GM06990 (cell line): ENCODE results near the gene ATXN7L1.
"Not testable (repeated sequence)": the region's sequence is repeated elsewhere in the genome, so short reads cannot be mapped to it uniquely, and the experiment has no call there.

ENCODE experiments used
- DNase-seq: peaks from one replicate; pipeline ENCODE4 v3.0.0-alpha.2; 2011; ENCODE audit not compliant: insufficient read length; ENCODE audit errors: extremely low read depth
- H3K27me3 ChIP-seq: replicated peaks from 2 replicates; pipeline ENCODE4 v1.6.0; 2011; ENCODE audit warnings: low read length; ENCODE audit not compliant: control insufficient read depth, insufficient read depth
- H3K36me3 ChIP-seq: 2 replicates; pipeline ENCODE4 v1.5.1; 2011; ENCODE audit warnings: low read length; ENCODE audit not compliant: control insufficient read depth, insufficient read depth
- H3K4me3 ChIP-seq: replicated peaks from 2 replicates; pipeline ENCODE4 v1.5.1; 2011; ENCODE audit warnings: low read depth, mild to moderate bottlenecking, control low read depth, low read length
- CTCF ChIP-seq: IDR thresholded peaks from 2 replicates; pipeline ENCODE4 v1.5.1; 2011; ENCODE audit warnings: low read length, control low read depth, mild to moderate bottlenecking, inconsistent platforms; ENCODE audit not compliant: insufficient read depth, poor library complexity, severe bottlenecking

ATXN7L1 gene

GRCh38 chr7:105846404-105846803 lies 30.0 kb downstream of the ATXN7L1 start:
- H3K27me3 ChIP-seq, result no peaks in the 10 kb centered on the region; the same call in 1 of the 2 replicates
- no peak overlapping the region for H3K4me3 ChIP-seq
- no peak for DNase-seq
- no peak for TF ChIP-seq CTCF
- no peaks in the 10 kb centered on the region for H3K36me3 ChIP-seq

GRCh38 chr7:105844681-105845080 lies 31.7 kb downstream of the ATXN7L1 start:
- not testable (repeated sequence) for H3K36me3 ChIP-seq, H3K27me3 ChIP-seq, H3K4me3 ChIP-seq, DNase-seq

- TF ChIP-seq CTCF, result no peak
- no peak for DNase-seq
- no peak overlapping the region for H3K4me3 ChIP-seq
- no peaks in the 10 kb centered on the region; the same call in 1 of the 2 replicates for H3K27me3 ChIP-seq
- H3K36me3 ChIP-seq, result no peaks in the 10 kb centered on the region
These were observed 34.5 kb downstream of the ATXN7L1 start for GRCh38 chr7:105841866-105842265.

- H3K36me3 ChIP-seq, result no peaks in the 10 kb centered on the region
- H3K4me3 ChIP-seq, result no peak overlapping the region
- no peak for TF ChIP-seq CTCF
- H3K27me3 ChIP-seq, result no peaks in the 10 kb centered on the region; the same call in 1 of the 2 replicates
- DNase-seq, result no peak
These were observed 35.2 kb downstream of the ATXN7L1 start for GRCh38 chr7:105840981-105841749.

- H3K27me3 ChIP-seq, result no peaks in the 10 kb centered on the region; the same call in 1 of the 2 replicates
- H3K36me3 ChIP-seq, result no peaks in the 10 kb centered on the region
- TF ChIP-seq CTCF, result no peak
- no peak overlapping the region for H3K4me3 ChIP-seq
- DNase-seq, result no peak
These were observed 37.1 kb downstream of the ATXN7L1 start for GRCh38 chr7:105839266-105839665.

- DNase-seq, result no peak
- H3K4me3 ChIP-seq, result no peak overlapping the region
- H3K27me3 ChIP-seq, result no peaks in the 10 kb centered on the region; the same call in 1 of the 2 replicates
- TF ChIP-seq CTCF, result no peak
- no peaks in the 10 kb centered on the region for H3K36me3 ChIP-seq
These were observed 37.7 kb downstream of the ATXN7L1 start for GRCh38 chr7:105838627-105839231.
